K562 (cell line): ENCODE data around the gene CNTN4.

Experiments used
- ETV6 ChIP-seq, 3 experiments: fragments of 150-350 bp in 1 of 3; sonication (generic) in 1 of 3; formaldehyde crosslinking in 1 of 3; IDR thresholded peaks; 2 replicates each; pipeline versions ENCODE4 v1.6.1 to v1.8.0; 2014 to 2022; ENCODE audit warnings: borderline replicate concordance in 2 of 3, low read depth in 2 of 3, antibody characterized with exemption in 1 of 3, low read length in 1 of 3, mild to moderate bottlenecking in 1 of 3, missing genetic modification reagents in 1 of 3
- FOXK1 ChIP-seq: sonication (generic); formaldehyde crosslinking; IDR thresholded peaks from 2 replicates; pipeline ENCODE4 v1.8.0; 2022; ENCODE audit warnings: missing genetic modification reagents, mild to moderate bottlenecking, borderline replicate concordance
- HNRNPLL ChIP-seq: fragments of 200-400 bp; formaldehyde crosslinking; IDR thresholded peaks from 2 replicates; pipeline ENCODE4 v1.6.1; 2017; ENCODE audit warnings: low read length, low read depth, mild to moderate bottlenecking; ENCODE audit not compliant: poor library complexity, severe bottlenecking
- JUND ChIP-seq, 2 experiments: IDR thresholded peaks; 2 replicates in 1 of 2; 3 replicates in 1 of 2; pipeline ENCODE4 v1.6.1; 2011; ENCODE audit warnings: borderline replicate concordance in 2 of 2, low read depth in 2 of 2, low read length in 2 of 2, improper control_type of control experiment in 1 of 2, missing biosample characterization in 1 of 2, missing genetic modification characterization in 1 of 2, missing genetic modification reagents in 1 of 2
- KDM5B ChIP-seq: fragments of 200-600 bp; sonication (generic); IDR thresholded peaks from 2 replicates; pipeline ENCODE4 v1.6.1; 2012; ENCODE audit warnings: low read depth, mild to moderate bottlenecking, moderate library complexity, low read length, control low read depth, inconsistent platforms; ENCODE audit not compliant: insufficient replicate concordance
- POLR2AphosphoS5 ChIP-seq: IDR thresholded peaks from 2 replicates; pipeline ENCODE4 v1.6.1; 2011; ENCODE audit warnings: mild to moderate bottlenecking, low read depth, low read length, moderate library complexity; ENCODE audit not compliant: control insufficient read depth, insufficient read depth
- RFX5 ChIP-seq: IDR thresholded peaks from 2 replicates; pipeline ENCODE4 v1.6.1; 2011; ENCODE audit warnings: low read depth, mild to moderate bottlenecking, improper control_type of control experiment, low read length
- TCF7 ChIP-seq: sonication (generic); IDR thresholded peaks from 2 replicates; pipeline ENCODE4 v1.6.1; 2016; ENCODE audit warnings: antibody characterized with exemption, borderline replicate concordance
- ZZZ3 ChIP-seq: fragments of 450-650 bp; IDR thresholded peaks from 2 replicates; pipeline ENCODE4 v1.6.1; 2016; ENCODE audit warnings: antibody characterized with exemption, mild to moderate bottlenecking, moderate library complexity
- TF ChIP-seq, protein P1 (sequence below): IDR thresholded peaks from 2 replicates; pipeline ENCODE4 v1.6.1; 2012; ENCODE audit warnings: low read depth, low read length, improper control_type of control experiment, borderline replicate concordance
- TF ChIP-seq, protein P2 (sequence below): sonication (generic); formaldehyde crosslinking; IDR thresholded peaks from 2 replicates; pipeline ENCODE4 v1.5.0; 2020; ENCODE audit warnings: missing genetic modification reagents
- TF ChIP-seq, protein P3 (sequence below): fragments of 450-650 bp; IDR thresholded peaks from 2 replicates; pipeline ENCODE4 v1.6.1; 2016; ENCODE audit warnings: low read depth

DNA sequence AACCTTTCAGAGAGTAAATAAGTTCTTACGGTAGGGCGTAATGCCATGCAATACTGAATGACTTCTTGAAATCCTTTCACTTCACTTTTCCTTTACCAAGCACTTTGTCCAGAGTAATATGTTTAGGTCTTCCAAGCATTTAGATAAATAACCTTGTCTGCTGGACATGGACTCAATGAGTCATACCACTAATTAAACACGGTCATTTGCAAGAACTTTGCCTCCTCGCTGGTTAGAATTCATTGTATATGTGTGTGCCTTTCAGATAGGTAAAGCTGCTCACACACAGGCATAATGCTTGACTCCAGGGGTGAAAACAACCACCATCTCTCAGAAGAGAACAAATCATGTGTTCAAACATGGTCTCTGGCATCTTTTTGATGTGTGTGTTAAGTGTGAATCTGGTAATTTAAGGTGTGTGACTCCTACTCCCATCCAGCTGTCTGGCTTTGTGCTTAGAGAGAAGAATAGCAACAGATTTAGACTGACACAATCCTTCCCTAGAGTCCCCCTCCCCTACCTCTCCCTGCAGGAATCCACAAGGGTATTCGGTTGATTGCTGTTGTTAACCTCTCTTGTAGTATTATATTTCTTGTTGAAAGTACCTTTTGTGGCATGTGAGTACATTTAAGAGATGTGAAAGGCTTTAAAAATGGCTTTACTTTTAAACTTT, 419.0 kb downstream of the CNTN4 start:
- no peak for TF ChIP-seq TCF7
- TF ChIP-seq, protein P1, sequence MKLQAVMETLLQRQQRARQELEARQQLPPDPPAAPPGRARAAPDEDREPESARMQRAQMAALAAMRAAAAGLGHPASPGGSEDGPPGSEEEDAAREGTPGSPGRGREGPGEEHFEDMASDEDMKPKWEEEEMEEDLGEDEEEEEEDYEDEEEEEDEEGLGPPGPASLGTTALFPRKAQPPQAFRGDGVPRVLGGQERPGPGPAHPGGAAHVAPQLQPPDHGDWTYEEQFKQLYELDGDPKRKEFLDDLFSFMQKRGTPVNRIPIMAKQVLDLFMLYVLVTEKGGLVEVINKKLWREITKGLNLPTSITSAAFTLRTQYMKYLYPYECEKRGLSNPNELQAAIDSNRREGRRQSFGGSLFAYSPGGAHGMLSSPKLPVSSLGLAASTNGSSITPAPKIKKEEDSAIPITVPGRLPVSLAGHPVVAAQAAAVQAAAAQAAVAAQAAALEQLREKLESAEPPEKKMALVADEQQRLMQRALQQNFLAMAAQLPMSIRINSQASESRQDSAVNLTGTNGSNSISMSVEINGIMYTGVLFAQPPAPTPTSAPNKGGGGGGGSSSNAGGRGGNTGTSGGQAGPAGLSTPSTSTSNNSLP, result no peak
- TF ChIP-seq RFX5, result no peak
- no peak for TF ChIP-seq POLR2AphosphoS5
- no peak for TF ChIP-seq KDM5B
- TF ChIP-seq, protein P2, sequence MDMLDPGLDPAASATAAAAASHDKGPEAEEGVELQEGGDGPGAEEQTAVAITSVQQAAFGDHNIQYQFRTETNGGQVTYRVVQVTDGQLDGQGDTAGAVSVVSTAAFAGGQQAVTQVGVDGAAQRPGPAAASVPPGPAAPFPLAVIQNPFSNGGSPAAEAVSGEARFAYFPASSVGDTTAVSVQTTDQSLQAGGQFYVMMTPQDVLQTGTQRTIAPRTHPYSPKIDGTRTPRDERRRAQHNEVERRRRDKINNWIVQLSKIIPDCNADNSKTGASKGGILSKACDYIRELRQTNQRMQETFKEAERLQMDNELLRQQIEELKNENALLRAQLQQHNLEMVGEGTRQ, result no peak
- TF ChIP-seq, protein P3, sequence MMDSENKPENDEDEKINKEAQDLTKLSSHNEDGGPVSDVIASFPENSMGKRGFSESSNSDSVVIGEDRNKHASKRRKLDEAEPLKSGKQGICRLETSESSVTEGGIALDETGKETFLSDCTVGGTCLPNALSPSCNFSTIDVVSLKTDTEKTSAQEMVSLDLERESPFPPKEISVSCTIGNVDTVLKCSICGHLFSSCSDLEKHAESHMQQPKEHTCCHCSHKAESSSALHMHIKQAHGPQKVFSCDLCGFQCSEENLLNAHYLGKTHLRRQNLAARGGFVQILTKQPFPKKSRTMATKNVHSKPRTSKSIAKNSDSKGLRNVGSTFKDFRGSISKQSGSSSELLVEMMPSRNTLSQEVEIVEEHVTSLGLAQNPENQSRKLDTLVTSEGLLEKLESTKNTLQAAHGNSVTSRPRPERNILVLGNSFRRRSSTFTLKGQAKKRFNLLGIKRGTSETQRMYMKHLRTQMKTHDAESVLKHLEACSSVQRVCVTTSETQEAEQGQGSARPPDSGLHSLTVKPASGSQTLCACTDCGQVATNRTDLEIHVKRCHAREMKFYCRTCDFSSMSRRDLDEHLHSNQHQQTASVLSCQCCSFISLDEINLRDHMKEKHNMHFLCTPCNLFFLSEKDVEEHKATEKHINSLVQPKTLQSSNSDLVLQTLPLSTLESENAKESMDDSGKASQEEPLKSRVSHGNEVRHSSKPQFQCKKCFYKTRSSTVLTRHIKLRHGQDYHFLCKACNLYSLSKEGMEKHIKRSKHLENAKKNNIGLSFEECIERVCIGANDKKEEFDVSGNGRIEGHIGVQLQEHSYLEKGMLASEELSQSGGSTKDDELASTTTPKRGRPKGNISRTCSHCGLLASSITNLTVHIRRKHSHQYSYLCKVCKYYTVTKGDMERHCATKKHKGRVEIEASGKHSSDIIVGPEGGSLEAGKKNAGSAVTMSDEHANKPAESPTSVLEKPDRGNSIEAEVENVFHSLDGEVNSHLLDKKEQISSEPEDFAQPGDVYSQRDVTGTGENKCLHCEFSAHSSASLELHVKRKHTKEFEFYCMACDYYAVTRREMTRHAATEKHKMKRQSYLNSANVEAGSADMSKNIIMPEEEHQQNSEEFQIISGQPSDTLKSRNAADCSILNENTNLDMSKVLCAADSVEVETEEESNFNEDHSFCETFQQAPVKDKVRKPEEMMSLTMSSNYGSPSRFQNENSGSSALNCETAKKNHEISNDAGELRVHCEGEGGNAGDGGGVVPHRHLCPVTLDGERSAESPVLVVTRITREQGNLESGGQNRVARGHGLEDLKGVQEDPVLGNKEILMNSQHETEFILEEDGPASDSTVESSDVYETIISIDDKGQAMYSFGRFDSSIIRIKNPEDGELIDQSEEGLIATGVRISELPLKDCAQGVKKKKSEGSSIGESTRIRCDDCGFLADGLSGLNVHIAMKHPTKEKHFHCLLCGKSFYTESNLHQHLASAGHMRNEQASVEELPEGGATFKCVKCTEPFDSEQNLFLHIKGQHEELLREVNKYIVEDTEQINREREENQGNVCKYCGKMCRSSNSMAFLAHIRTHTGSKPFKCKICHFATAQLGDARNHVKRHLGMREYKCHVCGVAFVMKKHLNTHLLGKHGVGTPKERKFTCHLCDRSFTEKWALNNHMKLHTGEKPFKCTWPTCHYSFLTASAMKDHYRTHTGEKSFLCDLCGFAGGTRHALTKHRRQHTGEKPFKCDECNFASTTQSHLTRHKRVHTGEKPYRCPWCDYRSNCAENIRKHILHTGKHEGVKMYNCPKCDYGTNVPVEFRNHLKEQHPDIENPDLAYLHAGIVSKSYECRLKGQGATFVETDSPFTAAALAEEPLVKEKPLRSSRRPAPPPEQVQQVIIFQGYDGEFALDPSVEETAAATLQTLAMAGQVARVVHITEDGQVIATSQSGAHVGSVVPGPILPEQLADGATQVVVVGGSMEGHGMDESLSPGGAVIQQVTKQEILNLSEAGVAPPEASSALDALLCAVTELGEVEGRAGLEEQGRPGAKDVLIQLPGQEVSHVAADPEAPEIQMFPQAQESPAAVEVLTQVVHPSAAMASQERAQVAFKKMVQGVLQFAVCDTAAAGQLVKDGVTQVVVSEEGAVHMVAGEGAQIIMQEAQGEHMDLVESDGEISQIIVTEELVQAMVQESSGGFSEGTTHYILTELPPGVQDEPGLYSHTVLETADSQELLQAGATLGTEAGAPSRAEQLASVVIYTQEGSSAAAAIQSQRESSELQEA, result no peak
- TF ChIP-seq FOXK1 (CRISPR knock-in tag), result no peak
- TF ChIP-seq ZZZ3, result no peak
- no peak for TF ChIP-seq HNRNPLL
- TF ChIP-seq ETV6 (IDR thresholded peaks at IDR 0.05; ENCODE audit: borderline replicate concordance in 1 of 2, low read depth in 2 of 2, low read length in 1 of 2), result no peak
- no peak for TF ChIP-seq ETV6 (CRISPR knock-in tag; IDR thresholded peaks at IDR 0.05; ENCODE audit: borderline replicate concordance)
- no peak for TF ChIP-seq JUND (IDR thresholded peaks at IDR 0.05; ENCODE audit: borderline replicate concordance, low read depth, low read length)
- no peak for TF ChIP-seq JUND (tag; IDR thresholded peaks at IDR 0.05; ENCODE audit: borderline replicate concordance, low read depth, low read length)
